HG03469 (cell line): Measurements from ENCODE around the gene TCF4.

ENCODE experiments used
- ATAC-seq: cut with Tn5 transposase; IDR thresholded peaks from one replicate; pipeline ENCODE4 v1.9.1; 2021; ENCODE audit warnings: mild to moderate bottlenecking, moderate library complexity, moderate number of reproducible peaks; ENCODE audit not compliant: unreplicated experiment

Gene TCF4

DNA sequence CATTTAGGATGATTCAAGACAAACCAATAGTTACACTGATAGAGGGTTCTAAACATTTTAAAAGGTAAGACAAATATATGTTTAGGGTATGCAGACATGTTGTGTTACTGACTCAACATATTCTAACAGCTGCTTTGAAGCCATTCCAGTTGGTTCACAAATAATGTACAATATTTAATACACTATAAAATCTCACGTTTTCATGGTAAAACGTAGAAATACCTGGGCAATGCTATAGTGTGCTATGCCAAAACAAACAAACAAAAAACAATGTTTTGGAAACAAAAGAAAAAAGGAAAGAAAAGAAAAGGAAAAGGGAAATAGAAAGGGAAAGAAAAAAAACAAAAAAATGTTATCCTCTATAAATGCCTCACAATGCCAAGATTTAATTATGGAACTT is 277.1 kb downstream of the TCF4 start:
- ATAC-seq = no peak

- no peak for ATAC-seq
Observed at GRCh38 chr18:55310044-55310676, 277.8 kb downstream of the TCF4 start.

DNA sequence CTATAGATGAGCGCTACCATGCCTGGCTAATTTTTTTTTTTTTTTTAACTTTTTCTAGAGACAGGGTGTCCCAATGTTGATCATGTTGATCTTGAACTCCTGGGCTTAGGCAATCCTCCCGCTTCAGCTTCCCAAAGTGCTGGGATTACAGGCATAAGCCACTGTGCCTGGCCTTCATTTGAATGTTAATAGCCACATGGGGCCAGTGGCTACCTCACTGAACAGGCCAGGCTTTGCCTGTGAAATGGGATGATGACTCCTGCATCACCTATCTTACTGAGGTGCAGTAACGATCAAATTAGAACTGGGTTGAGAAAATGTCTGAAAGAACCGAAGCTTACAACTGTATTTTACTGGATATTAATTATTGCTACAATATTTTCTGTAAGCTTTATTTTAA is 278.7 kb downstream of the TCF4 start:
- no peak for ATAC-seq

DNA sequence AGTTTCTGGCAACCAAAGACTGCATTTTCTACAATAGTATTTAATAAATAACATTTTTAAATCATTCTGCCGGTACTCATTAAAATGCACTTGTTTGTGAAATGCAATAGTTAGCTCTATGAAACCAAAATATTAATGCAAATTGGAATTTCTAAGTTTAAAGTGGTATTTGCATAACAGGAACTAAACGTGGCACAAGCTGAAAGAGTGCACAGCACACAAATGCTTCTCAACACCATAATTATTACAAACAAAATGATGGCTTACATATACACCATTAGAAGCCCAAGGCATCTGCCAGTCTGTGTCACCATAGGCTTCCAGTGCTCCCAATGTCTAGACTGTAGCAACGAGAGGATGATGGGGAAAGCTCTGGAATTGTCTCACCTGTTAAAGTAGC is 280.5 kb downstream of the TCF4 start:
- ATAC-seq = no peak

DNA sequence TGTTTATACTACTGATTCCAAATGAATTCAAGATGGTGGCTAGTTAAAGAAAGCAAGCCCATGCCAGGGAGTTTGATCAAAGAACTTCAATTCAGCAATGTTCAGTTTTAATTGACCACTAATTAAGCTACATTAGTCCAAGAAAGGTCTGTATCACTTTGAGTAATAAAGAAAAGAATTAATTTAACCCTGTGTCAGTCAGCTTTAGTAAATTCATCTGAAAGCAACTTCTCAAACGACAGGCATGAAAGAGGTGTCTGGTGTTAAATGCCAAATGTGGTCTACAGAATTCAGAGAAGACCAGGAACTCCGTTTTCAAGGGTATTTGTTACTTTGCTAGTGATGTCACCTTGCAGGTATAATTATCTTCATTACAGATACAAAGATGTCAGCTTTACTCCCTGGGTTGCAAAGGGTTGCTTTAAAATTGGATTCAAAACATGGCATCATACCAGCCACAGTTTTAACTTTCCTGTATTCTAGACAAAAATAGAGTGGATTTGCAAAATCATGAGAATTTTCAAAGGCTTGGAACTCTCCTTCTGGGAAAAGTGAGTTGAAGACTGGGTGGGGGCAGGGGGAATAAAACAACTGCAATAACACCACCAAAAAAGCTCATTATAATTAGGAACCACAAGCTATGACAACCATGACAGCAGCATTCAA is 281.5 kb downstream of the TCF4 start:
- no peak for ATAC-seq

- no peak for ATAC-seq
Observed at GRCh38 chr18:55302167-55302833, 285.7 kb downstream of the TCF4 start.

DNA sequence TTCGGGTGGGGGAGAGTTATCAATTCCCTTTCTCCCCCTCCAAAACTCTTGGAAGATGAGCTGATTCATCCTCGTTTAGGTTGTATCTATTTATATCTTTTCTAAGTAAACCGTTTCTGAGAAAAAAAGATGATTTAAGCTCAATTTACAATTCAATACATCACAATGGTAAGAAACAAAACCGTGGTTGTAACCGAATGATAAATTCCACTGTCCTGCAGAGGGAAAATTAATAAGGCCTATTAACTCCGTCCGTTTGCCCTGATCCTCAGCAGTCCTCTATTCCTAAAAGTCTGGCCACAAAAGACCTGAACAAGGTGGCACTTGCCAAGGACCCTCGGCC is 286.2 kb downstream of the TCF4 start:
- no peak for ATAC-seq

GRCh38 chr18:55300936-55301531 is 287.0 kb downstream of the TCF4 start:
- ATAC-seq = no peak

DNA sequence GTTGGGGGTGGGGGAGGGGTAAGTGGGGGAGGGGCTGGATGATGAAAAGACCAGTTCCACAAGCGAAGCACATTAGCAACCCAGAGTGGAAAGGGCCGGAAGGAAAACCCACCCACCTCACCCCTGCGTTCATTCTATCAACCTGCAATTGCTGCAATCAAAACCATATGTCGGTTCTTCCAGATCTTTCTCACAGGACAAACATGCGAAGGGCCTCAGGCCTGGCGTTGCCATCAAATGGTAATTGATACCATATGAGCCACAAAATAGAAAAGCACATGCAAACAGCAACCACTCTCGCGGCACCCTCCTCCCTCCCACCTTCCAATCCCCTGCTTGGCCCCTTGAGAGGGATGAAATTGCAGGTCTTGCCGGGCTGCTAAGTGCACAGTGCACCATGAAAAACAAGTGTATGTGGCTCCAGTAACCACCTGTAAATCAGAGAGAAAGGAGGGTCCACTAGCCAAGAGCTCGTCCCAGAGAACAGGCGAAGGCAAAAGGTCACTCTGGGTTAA is 287.5 kb downstream of the TCF4 start:
- no peak for ATAC-seq

GRCh38 chr18:55296778-55297177 is 291.2 kb downstream of the TCF4 start:
- ATAC-seq = no peak

GRCh38 chr18:55296115-55296514 is 291.9 kb downstream of the TCF4 start:
- ATAC-seq = no peak

DNA sequence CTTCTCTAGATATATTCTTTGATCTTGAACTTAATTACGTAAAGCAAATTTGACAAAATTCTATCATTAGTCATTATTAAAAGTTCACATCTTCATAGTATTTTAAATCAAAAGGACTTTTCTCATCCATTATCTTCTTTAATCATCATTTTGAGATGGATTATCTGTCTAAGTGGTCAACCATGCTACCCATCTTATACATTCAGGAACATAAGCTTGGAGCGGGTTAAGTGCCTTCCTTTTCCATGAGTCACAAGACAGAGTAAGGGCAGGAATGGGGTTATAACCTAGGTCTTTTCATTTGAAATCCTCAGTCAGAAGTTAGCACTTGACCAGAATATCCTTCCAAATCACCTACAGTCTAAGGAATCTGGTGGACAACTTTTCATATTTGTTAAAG is 297.1 kb downstream of the TCF4 start:
- ATAC-seq = no peak

- ATAC-seq = peak; percentile 62
Observed at GRCh38 chr18:55289775-55290174, 298.2 kb downstream of the TCF4 start.

- no peak for ATAC-seq
Observed at GRCh38 chr18:55289048-55289447, 298.9 kb downstream of the TCF4 start.

- ATAC-seq = no peak
Observed at GRCh38 chr18:55287935-55288868, 299.8 kb downstream of the TCF4 start.

- ATAC-seq = no peak
Observed at GRCh38 chr18:55287149-55287806, 300.7 kb downstream of the TCF4 start.

DNA sequence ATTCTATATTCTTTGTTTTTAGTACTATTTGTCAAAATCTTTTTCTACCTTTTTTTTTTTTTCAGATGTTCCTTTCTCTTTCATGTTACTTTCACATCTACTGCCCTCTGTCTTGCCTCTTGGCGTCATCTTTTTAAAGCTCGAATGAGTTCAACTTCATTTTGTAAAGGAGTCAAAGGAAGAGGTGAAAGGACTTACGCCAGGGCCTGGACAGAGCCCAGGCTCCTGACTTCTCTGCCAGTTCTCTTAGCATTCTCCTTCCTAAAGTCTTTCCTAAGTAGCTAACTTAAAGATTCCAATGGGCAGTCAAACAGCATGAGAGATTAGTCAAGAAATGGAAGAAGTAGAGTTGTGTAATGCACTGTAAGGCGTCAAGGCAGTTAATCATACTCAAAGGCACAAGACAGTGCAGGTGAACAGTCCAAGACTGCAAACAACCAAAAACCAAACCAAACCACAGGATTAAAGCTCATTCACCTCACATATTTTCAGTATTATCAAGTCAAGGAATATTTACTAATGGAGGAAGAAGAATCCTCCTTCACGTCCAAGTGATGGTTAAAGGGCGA is 301.7 kb downstream of the TCF4 start:
- ATAC-seq = no peak

DNA sequence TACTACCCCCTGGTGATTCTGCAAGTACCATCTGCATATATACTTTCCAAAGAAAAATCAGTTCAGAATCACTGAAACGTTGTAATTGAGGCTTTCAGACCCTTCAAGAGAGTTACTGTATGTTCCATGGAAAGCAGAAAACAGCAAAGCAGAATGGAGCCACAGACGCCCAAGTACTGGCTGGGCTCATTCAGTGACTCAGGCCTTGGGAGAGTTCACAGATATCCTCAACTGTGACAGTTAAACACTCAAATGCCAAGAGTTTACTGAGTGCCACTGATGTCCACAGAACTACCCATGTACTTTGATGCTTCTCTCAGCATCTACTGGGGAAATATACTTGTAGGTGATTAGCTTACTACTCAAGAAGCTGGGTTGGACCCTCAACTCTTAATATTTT is 303.4 kb downstream of the TCF4 start:
- ATAC-seq = no peak

DNA sequence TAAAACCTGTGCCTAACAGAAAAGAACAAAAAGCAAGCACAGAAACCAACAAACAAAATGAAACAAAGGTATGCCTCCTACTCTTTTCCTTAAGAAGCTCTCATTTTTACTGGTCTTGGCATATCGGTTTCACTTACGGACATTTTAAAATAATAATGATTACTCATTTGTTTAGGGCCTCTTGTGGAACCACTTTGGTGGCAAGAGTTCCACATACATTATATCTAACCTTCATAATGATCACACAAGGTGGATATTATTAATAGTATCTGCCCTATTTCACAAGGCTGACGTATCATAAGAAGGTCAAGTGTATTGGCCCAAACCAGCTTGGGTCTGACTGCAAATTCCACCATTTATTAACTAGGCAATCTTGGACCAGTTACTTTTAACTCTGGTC is 304.7 kb downstream of the TCF4 start:
- ATAC-seq = peak; percentile 41

DNA sequence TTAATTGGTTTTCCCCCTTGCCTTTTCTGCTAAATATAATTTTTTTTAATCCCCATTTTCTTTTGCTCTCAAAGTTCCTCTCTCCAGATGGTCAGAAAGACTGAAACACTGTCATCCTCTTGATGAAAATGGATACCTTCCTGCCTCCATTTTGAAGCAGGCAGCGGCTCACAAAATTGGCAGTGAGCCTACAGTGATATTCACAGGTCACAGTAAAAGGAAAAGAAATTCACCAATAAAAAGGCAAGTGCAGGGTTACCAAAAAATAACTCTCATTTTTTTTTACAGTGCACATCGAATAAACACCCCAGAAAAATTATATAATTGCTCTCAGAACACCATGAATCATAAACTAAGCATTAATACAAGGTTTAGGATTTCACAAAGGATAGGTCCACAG is 307.5 kb downstream of the TCF4 start:
- no peak for ATAC-seq
